Stimulated activated naive CD4-positive, alpha-beta T cell treated with Interleukin-2 at 50 U/mL for 16 hours (primary cell): ENCODE data around the gene YBX2.

Experiments used
- DNase-seq: peaks from one replicate; lab custom pipeline; 2025; lab: John Stamatoyannopoulos, UW

Gene YBX2

GRCh38 chr17:7296189-7296861, 1.9 kb upstream of the YBX2 start:
- peak; percentile 56 for DNase-seq

- DNase-seq, result no peak
These were observed 1.1 kb upstream of the YBX2 start for GRCh38 chr17:7295230-7296180.

- DNase-seq, result no peak
These were observed 424 bp downstream of the YBX2 start for GRCh38 chr17:7293816-7294613.

GRCh38 chr17:7293159-7293558, 1.3 kb downstream of the YBX2 start:
- DNase-seq, result no peak

DNA sequence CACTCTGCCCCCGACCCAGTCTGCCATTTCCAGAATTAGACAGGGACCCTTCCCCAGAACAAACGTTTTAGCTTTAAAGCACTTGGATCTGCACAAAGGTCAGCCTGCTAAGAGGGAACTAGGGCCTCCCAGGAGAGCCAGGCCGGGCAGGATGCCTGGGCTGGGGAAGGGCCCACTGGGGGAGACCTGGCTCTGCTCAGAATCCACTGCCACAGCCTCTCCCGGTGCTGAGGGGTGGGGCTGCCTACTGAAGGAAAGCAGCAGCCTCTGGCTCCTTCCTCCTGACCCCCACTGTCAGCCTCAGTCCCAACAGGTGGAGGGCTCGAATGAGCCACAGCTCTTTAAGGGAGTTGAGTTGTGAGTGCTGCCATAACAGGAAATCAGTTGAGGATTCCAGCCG, 1.7 kb downstream of the YBX2 start:
- no peak for DNase-seq

DNA sequence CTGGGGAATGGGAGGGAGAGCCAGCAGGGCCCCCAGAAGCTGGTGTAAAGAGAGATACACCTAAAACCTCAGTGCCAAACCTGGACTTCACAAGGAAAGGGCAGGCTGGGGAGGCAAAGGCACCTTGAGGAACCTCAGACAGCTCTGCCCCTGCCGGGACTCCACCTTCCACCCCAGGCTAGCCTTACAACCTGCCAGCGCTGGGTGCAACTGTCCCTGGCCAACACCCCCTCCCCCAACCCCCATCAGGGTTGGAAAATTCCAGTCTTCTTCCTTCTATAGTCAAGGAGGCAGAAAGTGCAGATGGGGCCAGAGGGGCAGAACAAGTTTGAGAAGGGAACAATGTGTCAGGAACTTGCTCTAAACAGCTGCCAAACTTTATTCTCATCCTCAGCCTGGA, 2.2 kb downstream of the YBX2 start:
- no peak for DNase-seq

DNA sequence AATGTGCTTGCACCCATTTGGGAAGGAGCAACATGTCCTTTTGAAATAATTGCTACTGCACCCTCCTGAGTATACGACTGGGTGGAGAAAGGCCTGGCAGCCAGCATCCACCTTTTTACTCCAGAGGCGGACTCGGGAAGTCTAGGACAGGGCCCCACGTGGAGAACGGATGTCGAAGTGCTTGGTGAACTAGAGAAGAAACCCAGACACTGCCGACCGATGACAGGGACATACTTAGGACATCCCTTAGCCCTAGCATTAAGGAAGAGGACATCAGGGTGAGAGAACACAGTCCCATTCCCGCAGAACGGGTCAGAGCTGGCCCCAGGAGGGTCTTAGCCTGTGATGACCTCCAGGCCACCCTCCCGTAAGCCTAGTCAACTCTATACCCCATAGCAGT, 3.8 kb downstream of the YBX2 start:
- no peak for DNase-seq

GRCh38 chr17:7290166-7290565, 4.3 kb downstream of the YBX2 start:
- no peak for DNase-seq

GRCh38 chr17:7289256-7290032, 5.0 kb downstream of the YBX2 start:
- no peak for DNase-seq

DNA sequence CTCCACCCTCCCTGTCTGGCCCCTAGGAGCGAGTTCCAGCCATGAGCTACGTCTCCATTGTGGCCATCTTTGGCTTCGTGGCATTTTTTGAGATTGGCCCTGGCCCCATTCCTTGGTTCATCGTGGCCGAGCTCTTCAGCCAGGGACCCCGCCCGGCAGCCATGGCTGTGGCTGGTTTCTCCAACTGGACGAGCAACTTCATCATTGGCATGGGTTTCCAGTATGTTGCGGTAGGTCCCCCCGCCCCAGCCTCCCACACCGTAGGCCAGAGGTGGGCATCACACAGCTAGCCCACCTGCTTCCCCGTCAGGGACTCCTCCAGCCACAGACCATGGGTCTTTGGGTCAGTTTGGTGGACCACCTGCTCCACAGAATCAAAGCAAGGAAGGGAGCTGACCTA, 8.8 kb downstream of the YBX2 start:
- DNase-seq, result no peak

GRCh38 chr17:7284911-7285310, 9.5 kb downstream of the YBX2 start:
- DNase-seq, result no peak

DNA sequence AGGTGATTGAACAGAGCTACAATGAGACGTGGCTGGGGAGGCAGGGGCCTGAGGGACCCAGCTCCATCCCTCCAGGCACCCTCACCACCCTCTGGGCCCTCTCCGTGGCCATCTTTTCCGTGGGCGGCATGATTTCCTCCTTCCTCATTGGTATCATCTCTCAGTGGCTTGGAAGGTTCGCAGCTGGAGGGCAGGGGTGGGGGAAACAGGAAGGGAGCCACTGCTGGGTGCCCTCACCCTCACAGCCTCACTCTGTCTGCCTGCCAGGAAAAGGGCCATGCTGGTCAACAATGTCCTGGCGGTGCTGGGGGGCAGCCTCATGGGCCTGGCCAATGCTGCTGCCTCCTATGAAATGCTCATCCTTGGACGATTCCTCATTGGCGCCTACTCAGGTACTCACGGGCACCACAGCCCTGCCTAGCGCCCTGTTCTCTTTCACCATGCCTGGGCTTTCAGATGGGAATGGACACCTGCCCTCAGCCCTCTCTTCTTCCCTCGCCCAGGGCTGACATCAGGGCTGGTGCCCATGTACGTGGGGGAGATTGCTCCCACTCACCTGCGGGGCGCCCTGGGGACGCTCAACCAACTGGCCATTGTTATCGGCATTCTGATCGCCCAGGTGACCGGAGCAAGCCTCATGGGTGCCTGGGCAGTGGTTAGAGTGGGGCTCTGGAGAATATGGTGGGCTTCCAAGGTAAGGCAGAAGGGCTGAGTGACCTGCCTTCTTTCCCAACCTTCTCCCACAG, 10.8 kb downstream of the YBX2 start:
- no peak for DNase-seq

- no peak for DNase-seq
These were observed 11.6 kb downstream of the YBX2 start for GRCh38 chr17:7282752-7283321.

- no peak for DNase-seq
These were observed 12.3 kb downstream of the YBX2 start for GRCh38 chr17:7281953-7282751.

GRCh38 chr17:7281074-7281952, 13.1 kb downstream of the YBX2 start, which contains the start of gene SLC2A4:
Gene SLC2A4 (plus strand): TSS chr17:7281718. CDS start chr17:7281935, 217 bp downstream.
- peak; percentile 87 for DNase-seq

GRCh38 chr17:7280519-7281073, 13.8 kb downstream of the YBX2 start:
- peak; percentile 80 for DNase-seq

DNA sequence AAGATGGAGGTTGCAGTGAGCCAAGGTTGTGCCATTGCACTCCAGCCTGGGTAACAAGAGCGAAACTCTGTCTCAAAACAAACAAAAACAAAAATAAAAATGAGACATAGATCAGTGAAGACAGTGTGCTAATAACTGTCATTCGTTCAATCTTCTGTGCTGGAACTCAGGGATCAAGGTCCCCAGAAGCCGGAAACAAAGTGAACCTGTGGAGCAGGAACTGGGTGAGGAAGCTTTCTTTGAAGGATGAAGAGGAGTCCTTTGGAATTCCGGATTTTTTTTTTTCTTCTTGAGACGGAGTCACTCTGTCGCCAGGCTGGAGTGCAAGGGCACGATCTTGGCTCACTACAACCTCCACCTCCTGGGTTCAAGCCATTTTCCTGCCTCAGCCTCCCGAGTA, 15.0 kb downstream of the YBX2 start:
- DNase-seq, result no peak

DNA sequence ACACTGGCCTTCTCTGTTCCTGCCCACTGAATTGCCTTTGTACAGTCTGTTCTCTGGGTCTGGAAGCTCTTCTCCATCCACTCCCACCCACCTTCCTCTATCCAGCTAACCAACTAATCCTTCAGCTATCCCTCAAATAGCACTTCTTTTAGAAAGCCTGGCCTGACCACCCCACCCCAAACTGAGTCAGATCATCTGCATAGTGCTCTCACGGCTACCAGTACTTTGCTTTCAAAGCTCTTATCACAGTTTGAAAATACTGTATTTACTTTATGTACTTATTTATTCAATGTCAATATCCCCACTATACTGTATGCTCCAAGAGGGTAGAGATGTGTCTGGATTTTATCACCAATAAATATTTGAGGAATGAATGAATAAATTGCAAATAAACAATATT, 27.7 kb downstream of the YBX2 start:
- no peak for DNase-seq

DNA sequence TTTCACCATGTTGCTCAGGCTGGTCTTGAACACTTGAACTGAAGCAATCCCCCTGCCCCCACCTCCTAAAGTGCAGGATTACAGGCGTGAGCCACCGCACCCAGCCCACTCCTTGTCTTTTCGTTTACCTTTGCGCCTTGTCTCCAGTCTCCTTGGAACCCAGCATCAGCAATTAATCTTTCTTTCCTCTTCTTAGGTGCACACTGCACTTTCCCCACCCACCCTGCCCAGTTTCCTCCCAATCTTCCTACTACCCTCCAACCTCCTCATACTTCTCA, 30.7 kb downstream of the YBX2 start:
- DNase-seq, result no peak
